ENCODE measurements around the gene DPYSL3.

Gene DPYSL3

DNA sequence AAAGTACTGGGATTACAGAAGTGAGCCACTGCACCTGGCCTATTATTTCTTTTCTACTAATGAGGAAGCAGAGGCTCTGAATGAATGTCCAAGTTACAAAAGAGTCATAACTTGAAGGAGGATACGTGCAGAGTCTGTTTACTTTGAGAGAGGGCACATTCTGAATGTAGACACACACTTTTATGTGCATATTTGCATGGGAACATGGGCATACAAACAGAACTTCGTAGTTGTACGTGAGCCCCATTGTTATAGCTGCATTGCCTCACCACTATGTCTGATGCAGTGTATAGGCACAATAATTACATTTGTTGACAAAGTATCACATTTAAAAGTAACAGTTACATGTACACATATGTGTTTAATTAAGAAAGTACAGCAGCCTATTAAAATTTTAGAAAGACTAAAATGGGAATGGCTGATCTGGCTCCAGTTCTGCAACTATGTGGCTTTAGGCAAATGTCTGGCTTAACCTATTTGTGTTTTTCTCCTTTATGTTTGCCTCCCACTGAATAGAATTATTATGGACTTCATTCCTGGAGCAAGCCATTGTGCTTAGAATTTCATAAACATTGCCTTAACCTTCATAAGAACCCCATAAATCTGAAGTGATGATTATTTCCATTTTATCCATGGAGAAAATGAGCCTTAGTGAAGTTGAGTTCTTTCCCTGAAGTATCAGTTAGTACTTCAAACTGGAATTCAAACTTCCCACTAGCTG, 3.0 kb upstream of the DPYSL3 start:
- peak; percentile 47 for DNase-seq (ENCODE audit: low read depth)

DNA sequence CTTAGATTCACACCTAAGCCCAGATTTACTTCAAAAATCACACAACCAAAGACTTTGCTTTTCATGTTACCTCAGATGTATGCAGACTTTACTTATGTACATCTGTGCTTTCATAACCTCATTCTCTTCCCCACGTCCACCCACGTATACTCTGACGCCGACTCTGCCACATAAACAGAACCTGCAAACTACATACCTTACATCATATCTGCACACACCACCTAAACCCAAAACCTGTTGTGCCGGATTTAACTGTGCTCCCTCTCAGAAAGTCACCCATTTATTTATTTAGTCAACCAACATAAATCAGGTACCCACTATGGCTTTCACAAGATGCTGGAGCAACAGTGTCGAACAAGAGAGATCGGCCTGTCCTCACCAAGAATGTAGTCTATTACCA, 1.0 kb upstream of the DPYSL3 start:
- DNase-seq (ENCODE audit: low read depth) = no peak

DNA sequence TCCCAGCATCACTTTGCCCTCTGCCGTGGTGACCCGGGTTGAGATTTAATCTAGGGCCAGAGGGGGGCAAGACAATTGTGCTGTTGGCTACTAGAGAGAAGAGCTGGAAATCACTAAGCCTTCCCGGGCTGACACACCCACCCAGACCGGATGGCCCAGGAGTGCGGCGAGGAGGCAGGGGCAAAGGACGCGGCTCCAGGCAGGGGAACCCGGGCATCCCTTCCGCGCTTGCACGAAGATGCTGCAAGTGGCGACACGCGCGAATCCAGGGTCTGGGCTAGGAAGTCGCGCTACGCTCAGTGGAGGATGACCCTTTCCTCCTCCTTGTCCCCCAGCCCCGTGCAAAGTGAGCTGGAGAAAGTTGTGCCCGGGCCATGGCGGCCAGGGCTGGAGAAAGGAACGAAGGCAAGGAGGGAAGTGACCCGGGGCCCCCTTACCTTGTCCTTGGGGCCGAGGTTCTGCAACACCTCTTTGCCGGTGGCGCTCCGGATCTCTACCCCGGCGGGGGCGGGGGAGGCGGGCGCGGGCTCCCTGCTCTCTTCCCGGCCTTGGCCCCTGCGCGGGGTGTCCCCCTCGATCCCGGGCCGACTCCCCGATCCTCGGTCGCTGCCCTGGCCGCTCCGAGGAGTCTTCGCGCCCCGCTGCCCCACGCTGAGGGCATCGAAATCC, 693 bp downstream of the DPYSL3 start:
- no peak for DNase-seq (ENCODE audit: low read depth)

DNA sequence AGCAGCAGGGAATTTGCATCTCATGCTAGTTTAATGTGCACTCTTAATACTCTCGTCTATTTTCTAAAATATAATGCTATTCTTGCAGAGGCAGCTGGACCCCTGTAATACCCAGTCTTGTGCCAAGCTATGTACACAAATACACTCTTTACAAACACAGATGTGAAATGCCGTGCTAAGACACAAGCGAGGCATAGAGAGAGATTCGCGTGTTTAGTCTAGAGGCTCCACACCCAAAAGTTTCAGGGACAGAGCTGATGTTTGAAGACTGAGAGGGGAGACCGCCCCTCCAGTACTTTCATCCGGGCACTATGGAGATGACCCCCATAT, 1.2 kb downstream of the DPYSL3 start:
- no peak for DNase-seq (ENCODE audit: low read depth)

DNA sequence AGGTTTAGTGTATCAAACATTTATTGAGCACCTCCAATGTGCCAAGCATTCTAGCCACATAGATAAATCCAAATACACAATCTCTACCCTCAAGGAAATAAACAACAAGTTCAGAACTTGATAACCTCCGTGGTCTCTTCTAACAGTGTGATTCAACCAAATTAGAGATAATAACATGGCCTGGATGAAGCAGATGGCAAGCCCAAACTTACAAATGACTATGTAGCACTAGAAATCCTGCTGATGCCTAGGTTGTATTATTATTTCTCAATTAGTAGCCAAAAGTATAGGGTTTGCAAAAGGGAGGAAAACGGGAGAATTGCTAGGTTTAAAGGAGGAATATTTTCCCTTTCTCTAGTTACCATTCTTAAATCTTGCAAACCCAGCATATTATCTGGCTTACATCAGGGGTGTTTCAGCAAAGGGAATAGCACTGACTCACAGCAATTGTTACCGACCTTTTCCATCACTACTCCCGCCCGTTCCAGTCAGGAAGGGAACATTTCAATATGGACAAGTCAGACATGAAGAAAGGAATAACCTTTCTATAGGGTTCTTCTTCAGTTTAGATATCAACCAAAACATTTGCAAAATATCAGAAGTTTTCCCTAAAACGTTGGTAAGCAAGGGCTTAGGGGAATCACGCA, 2.3 kb downstream of the DPYSL3 start:
- DNase-seq (ENCODE audit: low read depth) = peak; percentile 78

DNA sequence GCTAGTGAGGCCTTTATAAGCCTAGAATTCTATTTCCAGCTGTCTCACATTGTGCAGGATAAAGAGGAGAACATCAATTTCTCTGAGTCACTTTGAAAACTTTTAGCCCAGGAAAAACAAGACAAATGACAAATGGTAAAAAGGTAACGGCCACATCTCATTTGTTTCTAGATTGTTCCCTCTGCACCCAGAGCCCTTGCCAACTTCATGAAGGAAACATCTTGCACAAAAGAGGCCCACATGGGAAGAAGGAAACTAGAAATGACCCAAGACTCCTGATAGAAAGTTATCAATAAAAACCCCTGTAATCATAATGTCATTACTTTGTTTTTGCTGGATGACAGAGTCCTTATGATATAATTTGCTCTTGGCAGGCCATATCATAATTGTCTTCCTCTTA, 5.3 kb downstream of the DPYSL3 start:
- no peak for DNase-seq (ENCODE audit: low read depth)

DNA sequence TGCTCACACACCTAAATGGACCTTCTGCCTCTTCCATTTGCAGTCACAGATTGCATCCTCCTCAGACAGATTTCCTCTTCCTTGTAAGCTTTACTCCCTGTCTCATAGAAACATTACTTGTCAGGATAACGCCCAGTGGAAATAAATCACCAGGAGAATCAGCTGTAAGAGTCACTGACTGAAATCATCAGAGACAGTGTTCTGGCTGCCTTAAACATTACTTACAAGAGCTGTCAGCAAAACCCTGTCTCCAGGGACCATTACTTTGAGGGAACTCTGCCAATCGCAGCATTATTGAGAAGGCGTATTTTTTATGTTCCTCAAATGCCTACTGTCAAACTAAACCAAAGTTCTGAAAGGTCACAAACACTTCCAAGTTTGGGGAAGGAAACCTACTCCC, 5.9 kb downstream of the DPYSL3 start:
- peak; percentile 93 for DNase-seq (ENCODE audit: low read depth)

DNA sequence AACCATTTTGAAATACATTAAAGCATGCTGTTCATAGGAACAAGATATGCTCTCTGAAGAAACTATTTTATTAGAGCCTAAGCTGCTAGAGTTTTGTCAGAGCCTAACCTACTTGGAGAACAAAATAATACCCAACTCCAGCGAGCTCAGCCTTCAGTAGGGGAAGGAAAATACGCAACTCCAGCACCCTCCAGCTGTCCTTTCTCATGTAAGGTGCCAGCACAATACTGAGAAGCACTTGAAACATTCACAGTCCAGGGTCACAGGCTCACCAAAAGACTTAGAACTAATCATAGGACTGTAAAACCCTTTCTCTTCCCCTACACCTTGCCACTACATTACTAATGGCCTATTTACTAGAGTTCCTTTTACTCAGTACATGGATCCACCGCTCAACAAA, 18.9 kb downstream of the DPYSL3 start:
- no peak for DNase-seq (ENCODE audit: low read depth)

DNA sequence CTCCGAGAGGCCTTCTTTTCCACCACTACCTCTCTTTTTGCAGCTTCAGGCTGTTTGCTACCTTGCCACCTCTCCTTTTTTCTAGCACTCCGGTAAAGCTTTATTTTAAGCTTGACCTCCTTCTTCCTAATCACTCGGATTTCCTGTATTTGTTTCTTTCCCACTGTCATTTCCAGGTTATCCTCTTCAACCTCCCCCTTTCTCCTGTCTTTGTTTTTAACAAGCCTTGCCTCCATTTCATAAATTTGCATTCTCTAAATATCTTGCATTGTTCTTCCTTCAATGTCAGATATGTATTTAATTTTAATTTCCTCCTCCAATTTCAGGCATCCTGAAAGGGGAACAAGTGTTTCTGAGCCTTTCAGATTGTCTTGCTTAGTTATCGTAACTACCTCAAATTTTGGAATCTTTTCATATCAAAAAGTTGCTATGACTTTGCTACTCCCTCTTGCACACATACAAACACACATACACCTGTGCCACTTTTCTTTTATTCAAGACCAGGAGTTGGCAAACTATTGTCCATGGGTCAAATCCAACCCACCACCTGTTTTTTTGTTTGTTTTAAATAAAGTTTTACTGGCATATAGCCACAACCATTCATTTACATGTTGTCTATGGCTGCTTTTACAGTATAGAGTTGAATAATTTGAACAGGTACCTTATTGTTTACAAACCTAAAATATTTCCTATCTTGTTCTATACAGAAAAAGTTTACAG, 22.7 kb downstream of the DPYSL3 start:
- no peak for DNase-seq (ENCODE audit: low read depth)

DNA sequence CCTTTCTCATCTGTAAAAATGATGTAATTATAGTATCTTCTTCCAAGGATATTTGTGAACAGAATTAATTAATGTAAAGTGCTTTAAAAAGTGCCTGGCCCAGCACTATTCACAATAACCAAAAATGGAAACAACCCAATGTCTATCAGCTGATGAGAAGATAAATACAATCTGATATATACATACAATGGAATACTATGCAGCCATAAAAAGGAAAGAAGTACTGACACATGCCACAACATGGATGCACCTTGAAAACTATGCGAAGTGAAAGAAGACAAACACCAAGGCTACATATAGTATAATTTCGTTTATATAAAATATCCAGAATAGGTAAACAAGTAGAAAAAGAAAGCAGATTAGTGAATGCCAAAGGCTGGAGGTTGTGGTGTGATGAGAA, 24.1 kb downstream of the DPYSL3 start:
- DNase-seq (ENCODE audit: low read depth) = no peak

DNA sequence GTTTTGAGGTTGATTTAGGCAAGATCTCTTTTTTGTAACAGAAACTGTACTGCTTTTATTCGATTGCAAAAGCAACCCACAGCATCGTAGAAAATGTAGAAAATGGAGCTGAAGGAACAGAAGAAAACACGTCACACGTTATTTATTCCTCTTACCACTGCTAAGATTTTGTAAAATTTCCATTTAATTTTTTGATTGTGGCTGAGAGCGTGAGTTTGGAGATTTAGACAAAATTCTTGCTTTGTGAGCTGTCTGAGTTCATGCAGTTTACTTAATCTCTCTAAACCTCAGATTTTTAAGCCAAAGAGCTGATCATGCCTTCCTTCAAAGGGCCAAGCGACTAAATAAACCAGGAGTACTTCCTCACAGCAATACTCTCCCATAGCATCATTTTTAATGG, 24.8 kb downstream of the DPYSL3 start:
- peak; percentile 84 for DNase-seq (ENCODE audit: low read depth)

DNA sequence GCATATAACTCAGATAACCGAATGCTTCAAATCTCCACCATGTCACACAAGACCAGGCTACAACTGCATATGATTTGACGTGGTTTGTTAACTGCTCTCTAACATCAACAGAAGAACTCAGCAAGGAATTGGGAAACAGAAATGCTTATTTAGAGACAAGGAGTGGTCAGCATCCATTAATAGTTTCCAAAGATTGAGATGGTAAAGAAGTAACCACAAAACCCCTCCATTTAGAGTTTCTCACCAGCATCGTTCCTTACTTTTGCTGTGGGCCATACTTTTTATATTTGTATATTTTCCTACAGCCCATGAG, 25.2 kb downstream of the DPYSL3 start:
- DNase-seq (ENCODE audit: low read depth) = no peak

DNA sequence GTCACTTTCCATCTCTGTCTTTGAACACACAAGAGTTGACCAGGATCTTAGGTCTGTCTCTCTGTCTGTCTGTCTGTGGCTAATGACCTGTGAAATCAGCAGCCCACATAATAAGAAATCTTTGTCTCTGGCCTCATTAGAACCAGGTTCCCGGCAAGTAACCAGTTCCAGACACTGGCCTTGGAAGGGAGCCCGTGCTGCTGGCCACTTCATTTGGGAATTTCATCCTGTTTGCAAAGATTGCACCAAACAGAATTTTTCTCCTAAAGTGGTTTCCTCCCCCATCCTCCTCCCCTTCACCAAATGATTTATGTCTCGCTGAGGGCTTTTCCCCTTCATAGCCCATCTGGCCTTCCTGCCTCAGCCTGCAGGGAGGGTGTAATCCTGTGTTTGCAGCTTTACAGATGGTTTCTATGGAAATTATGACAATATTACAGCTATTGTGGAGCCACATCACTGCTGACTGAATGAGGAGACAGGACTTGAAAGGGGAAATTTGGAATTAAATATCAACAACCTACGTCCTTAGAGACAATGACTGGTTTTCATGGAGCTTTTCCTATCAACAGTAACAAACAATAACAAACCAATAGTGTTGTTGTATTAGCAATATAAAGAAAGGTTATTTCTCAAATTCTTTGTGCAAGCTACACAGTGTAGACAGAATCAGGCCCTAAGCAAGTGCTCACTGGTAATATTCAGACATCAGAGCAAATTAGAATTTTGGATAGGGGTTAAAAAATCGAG, 25.7 kb downstream of the DPYSL3 start:
- peak; percentile 98 for DNase-seq (ENCODE audit: low read depth)

DNA sequence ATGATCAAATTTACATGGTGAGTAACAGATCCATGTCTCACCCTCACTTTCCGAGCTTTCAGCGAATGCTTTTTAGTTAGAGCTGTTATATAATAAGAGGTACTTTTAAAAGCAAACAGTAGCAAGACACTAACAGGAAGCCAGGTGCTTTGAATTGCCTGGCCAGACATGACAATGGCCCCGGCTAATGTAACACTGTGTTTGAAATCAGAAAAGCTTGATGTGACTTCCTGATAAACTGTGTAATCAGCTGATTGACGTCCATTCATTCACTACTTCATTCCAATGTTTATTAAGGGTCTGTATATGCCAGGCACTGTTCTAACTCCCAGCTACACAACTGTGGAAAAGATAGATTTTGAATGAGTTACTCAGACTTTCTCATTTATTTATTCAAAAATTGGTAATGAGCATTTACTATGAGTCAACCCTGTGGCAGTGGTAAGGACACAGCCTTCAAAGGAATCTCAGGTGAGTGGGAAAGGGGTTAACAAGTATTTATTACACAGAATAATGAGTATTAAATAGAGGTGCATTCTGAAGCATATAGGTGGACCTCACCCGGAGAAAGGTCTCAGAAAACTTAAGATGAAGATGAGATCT, 26.6 kb downstream of the DPYSL3 start:
- no peak for DNase-seq (ENCODE audit: low read depth)

DNA sequence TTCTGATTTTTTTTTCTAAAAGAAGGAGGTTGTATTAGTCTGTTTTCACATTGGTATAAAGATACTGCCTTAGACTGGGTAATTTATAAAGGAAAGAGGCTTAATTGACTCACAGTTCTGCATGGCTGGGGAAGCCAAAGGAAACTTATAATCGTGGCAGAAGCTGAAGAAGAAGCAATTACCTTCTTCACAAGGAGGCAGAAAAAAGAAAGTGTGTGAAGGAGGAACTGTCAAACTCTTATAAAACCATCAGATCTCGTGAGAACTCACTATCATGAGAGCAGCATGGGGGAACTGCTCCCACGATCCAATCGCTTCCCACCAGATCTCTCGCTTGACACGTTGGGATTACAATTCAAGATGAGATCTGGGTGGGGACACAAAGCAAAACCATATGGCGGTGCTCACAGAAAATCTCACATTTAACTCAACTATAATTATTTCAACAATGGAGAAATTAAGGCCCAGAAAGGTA, 27.1 kb downstream of the DPYSL3 start:
- no peak for DNase-seq (ENCODE audit: low read depth)

DNA sequence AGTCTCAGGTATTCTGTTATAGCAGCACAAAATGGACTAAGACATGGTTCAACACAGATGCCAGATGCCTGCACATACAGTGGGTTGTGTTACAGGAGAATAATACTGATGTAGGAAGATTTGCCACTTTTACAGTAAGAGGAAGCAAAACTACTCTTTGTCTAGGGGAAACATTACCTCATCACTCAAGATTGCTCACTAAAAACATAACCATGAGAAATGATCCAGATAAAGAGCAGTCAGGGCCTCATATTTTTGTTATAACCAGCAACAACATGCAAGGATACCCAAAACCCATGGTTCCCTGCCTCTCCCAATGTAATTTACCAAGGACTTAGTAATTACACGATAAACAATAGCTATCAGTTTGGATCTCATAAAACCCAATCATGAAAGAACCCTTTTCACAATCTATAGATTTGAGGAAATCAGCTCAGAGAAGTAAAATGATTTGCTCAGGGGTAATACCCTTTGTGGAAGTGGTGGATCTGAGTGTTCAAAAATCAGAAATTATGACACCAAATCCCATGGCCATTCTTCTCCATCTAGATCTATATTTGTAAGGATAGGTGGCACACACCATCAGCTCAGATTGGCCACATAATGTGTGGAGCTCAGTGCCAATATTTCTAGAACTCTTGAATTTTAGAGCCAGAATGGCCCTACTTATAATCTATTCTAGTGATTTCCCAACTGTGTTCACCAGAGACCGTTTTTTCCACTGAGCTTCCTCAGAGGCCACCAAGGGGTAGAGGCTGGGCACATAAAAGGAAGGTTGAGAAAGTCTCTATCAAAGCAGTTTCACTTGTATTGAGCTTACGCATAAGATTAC, 27.8 kb downstream of the DPYSL3 start:
- DNase-seq (ENCODE audit: low read depth) = peak; percentile 53

DNA sequence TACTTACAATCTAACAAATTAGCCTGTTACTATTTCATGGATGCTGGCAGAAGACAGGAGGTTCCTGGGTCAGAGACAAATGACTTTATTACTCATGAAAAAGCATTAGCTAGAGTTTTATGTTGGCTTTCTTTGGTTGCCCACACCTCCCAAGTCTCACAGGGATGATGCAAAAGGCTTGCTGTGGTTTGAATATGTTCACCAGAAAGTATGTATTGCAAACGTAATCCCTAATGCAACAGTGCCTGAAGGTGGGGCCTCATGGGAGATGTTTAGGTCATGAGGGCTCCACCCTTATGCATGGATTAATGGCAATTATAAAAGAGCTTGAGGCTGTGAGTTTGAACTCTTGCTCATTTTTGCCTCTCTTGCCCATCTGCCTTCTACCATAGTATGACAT, 28.5 kb downstream of the DPYSL3 start:
- DNase-seq (ENCODE audit: low read depth) = peak; percentile 83

DNA sequence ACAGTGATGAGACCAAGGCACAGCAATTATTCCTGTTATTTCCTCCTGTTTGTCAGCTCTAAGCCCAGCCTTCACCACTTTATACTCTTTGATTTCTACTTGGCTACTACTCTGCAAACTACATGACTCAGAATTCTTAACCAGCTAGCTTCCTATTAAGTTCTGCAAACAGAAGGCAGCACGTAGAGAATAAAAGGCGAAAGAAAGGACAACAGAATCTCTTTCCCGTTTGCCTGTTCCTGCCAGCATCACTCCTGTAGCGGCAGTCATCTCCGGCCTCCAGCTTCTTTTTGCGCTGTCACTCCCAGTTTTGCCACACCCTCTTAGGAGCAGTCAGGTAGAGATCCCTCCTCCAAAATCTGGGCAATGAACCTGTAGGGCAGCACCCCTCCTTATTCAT, 29.9 kb downstream of the DPYSL3 start:
- no peak for DNase-seq (ENCODE audit: low read depth)

DNA sequence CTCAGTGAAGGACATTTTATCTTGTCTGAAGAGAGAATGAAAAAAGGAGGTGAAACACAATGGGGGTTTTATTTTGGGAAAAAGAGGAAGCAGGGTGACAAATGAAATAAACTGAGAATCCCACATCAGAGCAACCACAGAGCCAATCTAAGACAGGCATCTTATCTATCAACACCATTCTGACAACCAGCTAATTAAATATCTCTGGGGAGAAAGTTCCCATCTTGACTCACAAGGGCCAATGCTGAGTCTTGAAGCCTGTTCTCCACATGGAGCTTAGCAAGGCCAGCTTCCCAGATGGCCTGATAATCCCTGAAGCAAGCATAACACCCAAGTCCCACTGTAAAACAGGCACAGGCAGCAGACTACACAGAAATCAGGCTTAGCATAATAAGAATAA, 30.4 kb downstream of the DPYSL3 start:
- DNase-seq (ENCODE audit: low read depth) = no peak

DNA sequence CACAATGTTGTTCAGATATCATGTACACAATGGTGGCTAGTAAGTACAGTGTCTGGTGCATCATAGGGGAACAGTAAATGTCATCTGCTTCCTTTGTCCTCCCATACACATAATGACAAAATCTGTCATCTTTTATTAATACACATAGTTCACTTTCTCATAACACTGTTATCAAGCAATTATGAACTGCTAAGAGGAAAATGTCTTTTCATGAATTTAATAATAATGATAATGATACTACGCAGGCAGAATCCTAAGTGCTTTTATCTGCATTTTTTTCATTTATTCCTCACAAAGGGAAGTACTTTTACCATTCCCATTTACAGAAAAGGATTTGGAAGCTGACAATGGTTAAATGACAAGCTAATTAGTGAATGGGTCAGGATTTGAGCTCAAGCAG, 35.7 kb downstream of the DPYSL3 start:
- DNase-seq (ENCODE audit: low read depth) = no peak

All from stromal cell of bone marrow (primary cell).